GM12892 (cell line): Measurements from ENCODE around the gene P3H3.

Experiments used
- POLR2A ChIP-seq: IDR thresholded peaks from 2 replicates; pipeline ENCODE4 v1.6.1; 2011; ENCODE audit warnings: low read depth, low read length, control low read depth
- POLR2AphosphoS5 ChIP-seq: IDR thresholded peaks from 2 replicates; pipeline ENCODE4 v1.6.1; 2011; ENCODE audit warnings: low read depth, low read length, control low read depth

DNA sequence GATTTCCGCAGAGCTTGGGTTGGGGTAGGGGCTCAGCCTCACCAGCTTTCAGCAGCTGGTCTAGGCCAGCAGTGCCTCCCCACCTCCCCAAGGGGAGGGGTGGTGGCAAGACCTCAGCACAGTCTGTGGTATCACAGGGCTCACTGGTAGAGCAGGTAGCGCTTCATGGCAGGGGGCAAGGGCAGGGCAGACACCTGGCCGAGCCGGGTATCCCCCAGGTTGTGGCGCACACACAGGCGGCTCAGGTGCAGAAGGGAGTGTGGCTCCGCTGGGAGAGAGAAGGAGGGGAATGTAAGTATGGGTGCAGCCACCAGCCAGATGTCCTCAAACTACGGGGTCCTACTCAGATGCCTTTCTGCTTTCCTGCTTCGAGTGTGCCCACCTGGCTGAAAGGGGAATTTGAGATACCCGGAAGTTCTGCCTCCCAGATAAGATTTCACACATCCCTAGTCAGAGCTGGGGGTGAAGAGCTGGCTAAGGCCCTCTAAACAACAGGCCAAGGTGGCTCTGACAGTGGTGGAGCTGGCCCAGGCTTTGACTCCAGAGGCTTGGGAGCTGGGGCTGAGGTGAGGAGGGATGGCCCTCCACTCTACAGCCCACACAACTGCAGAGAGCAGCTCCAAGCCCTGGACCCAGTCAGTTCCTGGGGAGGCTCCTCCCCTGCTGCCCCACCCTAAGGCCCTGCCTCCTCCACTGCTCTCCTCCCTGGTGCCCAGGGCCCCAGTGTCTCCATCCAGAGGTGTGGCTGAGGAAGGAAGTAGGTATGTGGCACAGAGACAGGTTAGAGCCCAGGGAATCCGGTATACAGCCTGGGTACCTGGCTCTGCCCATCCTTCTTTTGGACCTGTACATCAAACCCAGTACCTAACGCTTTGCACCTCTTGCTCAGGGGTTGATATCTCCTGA lies 43.1 kb downstream of the P3H3 start:
- TF ChIP-seq POLR2A (peak; percentile 51; the same call in 1 of the 2 replicates), POLR2AphosphoS5 (no peak; the same call in 1 of the 2 replicates)
